GM18868 (cell line): ENCODE results near the gene ZMIZ1.

Source experiments
- ATAC-seq: cut with Tn5 transposase; IDR thresholded peaks from one replicate; pipeline ENCODE4 v1.9.1; 2021; ENCODE audit warnings: mild to moderate bottlenecking, moderate library complexity; ENCODE audit not compliant: unreplicated experiment

Gene ZMIZ1

DNA sequence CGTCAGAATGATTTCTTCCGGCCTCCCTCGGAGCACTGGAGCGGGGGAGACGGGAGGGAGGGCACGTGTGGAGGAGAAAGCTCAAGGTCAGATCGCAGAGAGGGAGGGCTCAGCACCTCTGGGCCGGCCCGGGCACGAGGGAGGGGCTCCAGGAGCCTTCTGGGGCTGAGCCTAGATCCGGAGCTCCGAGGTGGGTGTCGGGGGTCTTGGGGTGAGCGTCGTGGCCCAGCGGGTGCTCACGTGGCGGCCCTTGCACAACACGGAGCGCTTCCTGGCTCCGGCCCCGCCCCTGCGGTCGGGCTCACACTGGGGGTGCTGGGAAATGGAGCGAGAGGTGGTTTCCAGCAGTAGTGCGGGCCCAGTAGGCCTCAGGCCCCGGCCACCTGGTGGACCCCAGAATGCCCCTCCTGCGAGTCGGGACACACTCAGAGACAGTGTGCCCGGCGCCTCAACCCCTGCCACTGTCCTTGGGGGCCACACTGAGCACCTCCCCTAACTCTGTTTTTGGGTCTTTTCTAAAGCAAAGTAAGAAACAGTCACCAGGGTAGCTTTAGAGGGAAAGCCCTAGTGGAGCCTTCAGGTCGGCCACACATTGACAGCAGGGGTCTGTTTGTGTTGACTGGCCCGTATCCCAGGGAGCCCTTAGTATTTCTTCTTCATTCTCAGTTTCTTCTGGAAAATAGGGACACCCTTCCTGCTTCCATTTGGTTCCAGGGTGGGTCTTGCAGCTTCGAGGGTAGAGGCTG lies 279.3 kb downstream of the ZMIZ1 start:
- ATAC-seq = peak; percentile 74

DNA sequence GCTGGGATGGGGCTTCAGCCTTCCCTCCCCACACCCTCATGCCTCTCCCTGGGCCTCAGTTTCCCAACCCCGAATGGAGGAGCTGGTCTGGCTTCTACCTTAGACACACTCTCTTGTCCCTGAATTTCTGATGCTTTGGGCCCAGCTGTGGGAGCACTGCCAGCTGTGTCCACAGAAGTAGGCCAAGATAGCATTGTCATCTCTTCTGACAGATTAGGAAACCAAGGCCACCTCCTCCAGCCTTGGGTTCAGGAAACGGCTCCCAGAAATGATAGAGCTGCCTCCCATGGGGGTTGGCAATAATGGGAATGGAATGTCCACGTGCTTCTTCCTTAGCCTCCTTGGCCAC lies 279.8 kb downstream of the ZMIZ1 start:
- no peak for ATAC-seq

DNA sequence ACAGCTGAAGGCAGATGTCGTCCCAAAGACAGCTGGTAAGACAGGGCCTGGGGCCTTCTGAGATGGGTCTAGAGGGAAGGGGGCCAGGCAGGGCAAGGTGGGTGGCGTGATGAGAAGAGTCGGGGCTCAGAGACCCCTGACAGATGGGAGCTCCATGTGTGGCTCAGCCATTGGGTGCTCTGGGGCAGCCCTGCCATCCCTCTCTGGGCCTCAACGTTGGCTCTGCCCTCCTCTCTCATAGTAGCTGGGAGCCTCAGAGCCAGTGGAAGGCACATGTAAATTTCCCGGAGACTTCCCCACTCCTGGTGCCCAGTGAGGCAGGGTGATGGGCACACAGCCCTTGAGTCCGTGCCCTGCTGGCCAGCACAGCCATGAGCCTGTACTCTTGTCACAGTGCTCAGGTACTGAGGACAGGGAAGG lies 280.3 kb downstream of the ZMIZ1 start:
- no peak for ATAC-seq

DNA sequence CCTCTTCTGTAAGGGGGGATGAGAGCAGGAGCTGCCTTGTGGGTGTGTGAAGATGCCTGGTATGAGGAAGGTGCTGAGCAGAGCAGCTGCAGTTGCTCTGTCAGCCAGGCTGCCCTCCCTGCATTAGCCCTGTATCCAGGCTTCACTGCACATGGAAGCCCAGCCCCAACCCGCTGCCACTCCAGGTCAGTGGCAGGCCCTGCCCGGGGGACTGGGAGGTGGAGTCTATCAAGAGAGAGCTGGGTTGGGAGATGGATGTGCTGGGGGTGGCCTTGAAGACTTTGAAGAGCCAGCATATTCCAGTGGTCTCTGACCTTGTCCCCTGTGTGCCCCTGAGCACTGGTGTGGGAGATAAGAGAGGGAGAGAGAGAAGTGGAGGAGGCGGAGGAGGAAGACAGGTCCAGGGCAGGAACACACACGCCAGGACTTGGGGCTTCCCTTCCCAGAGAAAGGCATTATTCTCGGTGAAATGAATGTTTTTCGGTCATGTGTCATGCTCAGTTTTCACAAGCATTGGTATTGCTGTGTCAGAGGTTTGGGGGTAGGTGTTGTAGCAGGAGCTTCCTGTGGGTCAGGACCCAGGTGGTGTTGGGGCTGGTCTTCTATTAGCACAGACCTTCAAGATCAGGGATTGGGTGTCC lies 281.1 kb downstream of the ZMIZ1 start:
- no peak for ATAC-seq

DNA sequence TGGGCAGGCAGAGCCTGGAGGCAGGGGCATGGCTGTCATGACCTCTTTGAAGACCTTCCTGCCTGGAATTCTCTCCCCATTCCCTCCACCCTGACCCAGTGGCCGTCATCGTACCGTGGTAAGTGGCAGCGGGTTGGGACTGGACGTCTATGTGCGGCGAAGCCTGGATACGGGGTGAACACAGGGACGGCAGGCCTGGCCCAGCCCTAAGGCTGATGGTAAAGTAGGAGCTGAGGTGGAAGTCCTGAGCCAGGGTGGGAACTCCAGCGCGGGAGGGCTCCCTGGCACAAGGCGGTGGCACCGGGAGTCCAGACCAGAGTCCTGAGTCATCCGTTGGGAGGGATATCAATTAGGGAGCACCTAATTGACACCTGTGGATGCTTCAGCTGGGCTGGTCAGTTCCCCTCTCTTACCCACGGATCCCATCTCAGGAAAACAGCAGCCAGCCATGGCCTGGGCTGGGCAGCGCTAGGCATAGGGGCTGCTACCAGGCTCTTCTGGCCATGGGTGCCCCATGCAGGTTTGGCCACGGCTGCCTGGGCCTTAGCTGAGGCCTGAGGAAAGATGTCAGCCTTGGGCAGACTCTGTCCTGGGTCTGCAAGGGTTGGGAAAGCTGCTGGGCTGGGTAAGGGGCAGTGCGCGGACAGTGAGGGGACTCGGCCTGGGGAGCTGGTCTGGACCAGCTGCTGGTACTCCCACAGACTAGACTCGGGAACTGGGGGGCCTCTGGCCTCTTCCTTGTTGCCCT lies 281.8 kb downstream of the ZMIZ1 start:
- no peak for ATAC-seq

DNA sequence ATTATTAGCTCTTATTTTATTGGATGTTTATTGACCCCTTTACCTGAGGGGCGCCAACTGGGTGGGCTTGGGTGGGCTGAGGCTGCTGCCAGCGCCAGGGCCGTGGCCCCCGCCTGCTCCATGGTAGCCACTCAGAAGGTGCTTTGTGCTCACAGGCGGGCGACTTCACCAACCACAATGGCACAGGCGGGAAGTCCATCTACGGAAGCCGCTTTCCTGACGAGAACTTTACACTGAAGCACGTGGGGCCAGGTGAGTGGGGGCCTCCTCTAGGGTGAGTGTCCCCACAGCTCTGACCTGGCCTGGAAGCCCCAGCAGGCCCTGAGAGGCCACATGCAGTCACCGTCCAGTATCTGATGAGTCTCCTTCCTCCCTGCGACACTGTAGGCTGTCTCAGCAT lies 282.6 kb downstream of the ZMIZ1 start:
- ATAC-seq = no peak

DNA sequence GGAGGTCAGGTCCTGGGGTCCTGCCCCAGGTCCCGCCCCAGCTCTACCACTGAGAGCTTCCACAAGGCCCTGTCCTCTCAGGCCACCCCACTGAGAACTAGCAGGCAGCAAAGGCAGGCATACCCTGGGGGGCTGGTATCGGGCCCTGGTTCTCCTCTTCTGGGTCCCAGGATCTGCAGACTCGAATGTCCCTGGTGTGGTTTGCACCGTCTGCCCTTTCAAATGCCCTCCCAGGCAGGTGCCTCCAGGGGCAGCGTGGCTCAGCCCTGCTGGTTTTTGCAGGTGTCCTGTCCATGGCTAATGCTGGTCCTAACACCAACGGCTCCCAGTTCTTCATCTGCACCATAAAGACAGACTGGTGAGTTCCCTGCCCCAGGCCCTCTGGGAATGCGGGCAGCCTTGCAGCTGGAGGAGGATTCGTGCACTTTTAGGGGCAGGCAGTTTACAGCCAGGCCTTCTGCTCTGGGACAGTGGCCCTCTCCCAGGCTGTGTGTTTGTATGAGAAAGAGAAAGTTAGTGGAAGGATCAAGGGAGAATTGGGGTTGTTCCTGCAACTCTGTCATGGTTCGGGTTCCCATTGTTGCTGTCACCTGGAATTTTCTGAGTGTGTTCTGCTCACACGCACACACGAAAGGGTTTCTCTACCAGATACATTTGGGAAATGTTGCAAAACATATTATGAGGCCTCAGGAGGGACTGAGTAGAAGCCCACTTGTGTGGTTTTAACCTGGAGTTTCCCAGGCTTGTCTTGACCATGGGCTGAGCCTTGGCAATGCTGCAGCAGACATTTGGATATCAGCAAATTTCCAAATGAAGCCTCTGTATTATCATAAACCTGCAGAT lies 283.5 kb downstream of the ZMIZ1 start:
- no peak for ATAC-seq

DNA sequence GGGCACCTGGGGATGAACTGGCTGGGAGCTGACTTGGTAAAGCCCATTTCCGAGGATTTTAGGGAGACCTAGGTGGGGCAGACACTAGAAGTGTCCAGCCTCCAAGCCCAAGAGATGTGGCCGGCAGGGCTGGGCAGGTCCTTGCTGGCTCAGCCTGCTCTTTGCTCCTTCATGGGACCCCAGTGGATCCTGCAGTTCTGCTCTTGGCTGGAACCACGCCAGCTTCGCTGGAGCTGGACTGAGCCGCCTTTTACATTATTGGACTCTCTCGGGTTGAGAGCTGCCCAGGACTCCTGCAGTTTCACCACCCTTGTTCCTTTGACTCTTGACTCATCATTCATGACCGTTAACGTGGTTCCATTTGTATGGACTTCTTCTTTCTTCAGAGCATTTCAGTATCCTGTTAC lies 284.2 kb downstream of the ZMIZ1 start:
- no peak for ATAC-seq

DNA sequence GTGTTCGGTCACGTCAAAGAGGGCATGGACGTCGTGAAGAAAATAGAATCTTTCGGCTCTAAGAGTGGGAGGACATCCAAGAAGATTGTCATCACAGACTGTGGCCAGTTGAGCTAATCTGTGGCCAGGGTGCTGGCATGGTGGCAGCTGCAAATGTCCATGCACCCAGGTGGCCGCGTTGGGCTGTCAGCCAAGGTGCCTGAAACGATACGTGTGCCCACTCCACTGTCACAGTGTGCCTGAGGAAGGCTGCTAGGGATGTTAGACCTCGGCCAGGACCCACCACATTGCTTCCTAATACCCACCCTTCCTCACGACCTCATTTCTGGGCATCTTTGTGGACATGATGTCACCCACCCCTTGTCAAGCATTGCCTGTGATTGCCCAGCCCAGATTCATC lies 285.0 kb downstream of the ZMIZ1 start:
- no peak for ATAC-seq

DNA sequence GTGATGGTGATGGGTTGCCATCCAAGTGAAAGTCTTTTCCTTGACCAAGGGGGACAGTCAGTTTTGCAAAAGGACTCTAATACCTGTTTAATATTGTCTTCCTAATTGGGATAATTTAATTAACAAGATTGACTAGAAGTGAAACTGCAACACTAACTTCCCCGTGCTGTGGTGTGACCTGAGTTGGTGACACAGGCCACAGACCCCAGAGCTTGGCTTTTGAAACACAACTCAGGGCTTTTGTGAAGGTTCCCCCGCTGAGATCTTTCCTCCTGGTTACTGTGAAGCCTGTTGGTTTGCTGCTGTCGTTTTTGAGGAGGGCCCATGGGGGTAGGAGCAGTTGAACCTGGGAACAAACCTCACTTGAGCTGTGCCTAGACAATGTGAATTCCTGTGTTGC lies 285.4 kb downstream of the ZMIZ1 start:
- ATAC-seq = no peak

DNA sequence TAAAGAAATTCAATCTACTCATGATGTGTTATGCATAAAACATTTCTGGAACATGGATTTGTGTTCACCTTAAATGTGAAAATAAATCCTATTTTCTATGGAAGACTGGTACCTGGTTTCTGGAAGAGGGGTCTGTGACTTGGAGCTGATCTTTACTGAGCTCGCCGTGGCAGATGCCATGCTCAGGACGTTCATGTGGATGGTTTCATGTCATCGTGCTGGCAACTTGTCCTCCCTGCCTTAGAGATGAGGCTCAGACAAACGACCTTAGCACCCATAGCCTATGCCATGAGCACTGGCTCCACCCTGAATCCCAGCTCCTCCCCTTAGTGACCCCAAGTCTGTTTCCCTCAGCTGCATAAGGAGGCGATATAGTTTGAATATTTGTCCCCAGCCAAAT lies 285.8 kb downstream of the ZMIZ1 start:
- ATAC-seq = no peak

DNA sequence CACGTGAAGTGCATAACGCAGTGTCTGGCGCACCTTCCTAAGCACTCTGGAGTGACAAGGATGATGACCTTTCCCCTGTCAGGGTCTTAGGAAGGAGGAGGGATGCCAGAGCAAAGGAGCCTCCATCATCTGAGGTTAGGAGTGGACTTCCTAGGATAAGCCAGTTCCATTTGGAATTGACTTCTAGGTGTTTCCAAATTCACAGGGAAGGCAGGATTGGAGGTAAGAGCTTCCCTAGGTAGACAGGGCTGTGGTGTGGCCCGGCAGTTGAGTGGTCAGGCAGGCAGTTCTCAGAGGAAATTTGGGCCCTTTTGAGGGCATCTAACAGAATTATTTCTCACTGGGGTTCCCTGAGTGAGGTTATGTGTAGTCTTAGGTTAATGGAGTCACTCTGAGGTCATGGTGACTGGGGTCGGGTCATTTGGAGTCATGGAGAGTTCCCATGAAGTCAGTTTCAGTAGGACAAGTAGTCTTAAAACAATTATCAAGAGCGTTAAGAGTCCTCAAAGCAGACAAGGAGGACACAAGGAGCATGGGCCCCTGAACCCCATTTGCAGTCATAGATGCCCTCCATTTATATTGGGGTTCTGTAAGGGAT lies 286.8 kb downstream of the ZMIZ1 start:
- ATAC-seq = no peak

DNA sequence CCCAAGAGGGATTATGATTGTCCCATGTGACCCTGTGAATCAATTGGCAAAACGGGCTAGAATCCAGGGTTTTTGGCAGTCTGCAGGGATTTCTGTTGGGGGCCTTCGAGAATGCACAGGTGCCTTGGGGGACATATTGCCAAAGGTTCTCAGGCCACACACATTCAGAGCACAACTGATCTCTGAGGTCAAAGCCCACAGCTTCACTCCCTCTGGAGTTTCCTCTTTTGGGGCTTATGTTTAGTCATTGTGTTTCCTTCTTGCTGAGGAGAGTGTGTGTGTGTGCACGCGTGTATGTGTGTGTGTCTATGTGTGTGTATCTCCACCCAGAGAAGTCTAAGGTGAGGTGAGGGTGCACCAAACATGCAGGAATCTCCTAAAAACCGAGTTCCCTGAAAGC lies 287.3 kb downstream of the ZMIZ1 start:
- ATAC-seq = no peak

DNA sequence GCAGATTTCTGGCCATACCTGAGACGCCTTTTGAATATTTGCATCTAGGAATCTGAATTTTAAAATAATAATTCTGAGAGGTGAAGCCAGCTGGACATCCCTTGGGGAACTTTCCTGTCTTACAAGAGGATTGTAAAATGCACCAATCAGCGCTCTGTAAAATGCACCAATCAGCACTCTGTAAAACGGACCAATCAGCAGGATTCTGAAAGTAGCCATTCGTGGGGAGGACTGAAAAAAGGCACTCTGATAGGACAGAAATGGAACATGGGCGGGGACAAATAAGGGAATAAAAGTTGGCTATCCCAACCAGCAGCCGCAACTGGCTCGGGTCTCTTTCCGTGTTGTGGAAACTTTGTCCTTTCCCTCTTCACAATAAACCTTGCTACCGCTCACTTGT lies 288.4 kb downstream of the ZMIZ1 start:
- no peak for ATAC-seq

DNA sequence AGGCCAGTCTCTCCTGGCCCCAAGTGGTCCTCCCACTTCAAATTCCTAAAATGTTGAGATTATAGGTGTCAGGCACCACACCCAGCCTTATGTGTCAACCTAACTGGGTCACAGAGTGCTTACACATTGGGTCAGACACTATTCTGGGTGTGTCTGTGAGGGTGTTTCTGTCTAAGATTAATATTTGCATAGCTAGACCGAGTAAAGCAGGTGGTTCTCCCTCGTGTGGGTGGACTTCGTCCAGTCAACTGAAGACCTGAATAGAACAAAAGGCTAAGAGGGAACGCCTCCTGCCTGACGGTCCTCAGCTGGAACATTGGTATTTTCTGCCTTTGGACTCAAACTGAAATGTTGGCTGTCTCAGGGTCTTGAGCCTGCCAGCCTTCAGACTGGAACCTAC lies 290.0 kb downstream of the ZMIZ1 start:
- ATAC-seq = no peak

DNA sequence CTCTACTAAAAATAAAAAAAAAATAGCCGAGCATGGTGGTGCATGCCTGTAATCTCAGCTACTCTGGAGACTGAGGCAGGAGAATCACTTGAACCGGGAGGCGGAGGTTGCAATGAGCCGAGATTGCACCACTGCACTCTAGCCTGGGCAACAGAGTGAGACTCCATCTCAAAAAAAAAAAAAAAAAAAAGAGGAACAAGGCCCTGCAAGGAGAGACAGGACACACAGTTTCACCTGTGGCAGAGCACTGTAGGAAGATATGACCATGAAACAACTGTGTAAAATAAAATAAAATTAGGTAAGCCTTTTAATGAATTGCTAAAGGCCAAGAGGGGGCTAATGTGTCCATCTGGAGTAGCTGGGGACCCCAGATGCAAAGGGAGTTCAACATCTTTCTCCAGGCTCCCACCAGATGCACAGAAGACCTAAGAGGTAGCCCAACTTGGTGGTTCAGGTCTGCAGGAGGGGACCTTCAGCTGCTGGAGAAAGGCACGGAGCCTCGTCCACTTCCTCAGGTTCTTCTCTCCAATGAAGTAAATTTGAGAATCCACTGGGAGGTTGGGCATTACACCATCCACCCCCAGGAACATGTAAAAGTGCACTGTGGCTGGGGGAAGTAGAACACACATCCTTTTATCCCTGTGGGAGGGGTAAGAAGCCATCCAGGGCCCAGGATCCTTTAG lies 291.2 kb downstream of the ZMIZ1 start:
- no peak for ATAC-seq

DNA sequence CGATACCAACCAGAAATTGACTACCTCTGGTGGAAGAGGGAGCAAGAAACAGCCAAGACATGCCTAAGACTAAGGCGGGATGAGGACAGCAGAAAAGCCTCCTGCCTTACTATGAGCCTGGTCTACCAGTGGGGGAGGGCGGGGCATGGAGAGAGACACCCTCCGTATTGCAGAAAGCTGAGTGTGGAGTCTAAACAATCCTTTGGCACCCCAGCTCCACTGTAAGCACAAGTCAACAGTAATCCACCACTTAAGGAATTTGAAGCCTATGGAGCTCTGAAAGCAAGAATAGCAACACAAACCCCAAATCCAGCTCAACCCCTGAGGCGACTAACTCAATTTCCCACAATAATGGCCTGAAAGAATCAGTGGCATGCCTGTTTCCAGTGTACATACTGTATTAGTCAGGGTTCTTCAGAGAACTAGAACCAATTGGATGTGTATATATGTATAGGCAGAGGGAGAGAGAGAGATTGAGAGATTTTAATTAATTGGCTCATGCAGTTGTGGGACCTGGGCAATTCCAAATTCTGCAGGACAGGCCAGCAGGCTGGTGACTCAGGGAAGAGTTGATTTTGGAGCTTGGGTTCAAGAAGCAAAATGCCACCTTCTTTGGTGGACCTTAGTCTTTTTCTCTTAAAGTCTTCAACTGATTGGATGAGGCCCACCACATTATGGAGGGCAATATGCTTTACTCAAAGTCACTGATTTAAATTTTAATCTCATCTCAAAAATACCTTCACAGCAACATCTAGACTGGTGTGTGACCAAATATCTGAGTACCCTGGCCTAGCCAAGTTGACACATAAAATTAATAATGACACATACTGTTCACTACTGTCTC lies 292.0 kb downstream of the ZMIZ1 start:
- ATAC-seq = no peak

DNA sequence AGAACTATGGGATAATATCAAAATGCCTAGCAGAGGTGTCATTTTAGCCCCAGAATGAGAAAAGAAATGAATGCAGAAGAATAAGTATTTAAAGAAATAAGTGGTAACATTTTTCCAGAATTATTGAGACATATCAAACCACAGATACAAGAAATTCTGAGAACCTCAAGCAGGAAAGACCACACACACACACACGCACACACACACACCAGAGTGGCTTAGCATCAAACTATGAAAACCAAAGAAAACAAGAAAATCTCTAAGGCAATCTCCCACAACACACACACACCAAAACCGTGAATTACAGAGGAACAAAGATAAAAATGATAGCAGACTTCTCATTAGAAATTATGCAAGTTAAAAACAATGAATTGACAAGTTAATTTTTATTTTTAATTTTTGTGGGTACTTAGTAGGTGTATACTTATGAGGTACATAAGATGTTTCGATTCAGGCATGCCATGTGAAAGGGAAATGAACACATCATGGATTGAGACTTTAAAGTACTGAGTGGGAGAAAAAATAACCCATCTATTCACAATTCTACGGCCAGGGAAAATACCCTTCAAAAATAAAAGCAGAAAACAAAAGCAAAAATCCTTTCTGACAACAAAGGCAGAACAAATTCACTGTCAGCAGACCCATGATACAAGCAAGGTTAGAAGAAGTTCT lies 293.1 kb downstream of the ZMIZ1 start:
- ATAC-seq = no peak
